LNCAP (cell line): ENCODE measurements around the gene XPO6.

Experiments
- TF ChIP-seq, protein P1 (sequence below): fragments of 450-650 bp; IDR thresholded peaks from 2 replicates; pipeline ENCODE4 v1.5.1; 2017; ENCODE audit warnings: mild to moderate bottlenecking

Gene XPO6

DNA sequence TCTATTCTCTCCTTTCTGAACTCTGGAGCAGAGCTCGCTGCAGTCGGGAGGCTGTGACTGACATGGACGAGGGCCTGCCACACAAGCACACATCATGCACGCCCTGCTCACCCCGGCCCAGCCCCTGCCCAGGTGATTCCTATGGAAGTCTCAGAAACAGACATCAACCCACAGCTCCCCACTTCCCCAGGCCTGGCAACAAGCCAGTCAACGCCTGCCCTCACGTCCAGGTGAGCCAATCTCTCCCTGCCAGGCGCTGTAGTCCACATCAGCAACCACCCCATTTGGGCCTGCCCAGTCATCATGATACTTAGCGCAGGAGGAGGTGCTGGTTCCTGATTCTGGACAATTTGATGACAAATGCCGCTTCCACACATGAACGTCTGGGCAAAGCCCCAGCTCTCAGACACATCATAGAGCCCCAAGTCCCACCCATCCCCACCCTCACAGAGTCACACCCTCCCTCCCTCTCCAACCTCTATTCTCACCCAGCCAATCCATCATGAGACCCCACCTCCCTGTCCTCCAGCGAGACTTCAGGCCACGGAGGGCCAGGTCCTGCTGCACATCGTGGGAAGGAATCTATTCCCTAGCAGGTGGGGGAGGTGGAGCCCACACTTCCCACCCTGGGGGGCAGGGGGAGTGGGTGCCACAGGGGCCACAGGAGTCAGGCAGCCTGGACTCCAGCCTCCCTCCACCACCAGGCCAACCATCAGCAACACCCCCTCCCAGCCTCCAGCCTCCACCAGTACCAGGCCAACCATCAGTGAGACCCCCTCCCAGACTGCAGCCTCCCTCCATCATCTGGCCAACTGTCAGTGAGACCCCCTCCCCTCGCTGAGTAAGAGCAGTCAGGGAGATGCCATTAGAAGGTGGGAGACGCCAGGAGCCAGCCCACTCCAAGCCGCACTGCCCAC lies 114.5 kb downstream of the XPO6 start:
- TF ChIP-seq, protein P1, sequence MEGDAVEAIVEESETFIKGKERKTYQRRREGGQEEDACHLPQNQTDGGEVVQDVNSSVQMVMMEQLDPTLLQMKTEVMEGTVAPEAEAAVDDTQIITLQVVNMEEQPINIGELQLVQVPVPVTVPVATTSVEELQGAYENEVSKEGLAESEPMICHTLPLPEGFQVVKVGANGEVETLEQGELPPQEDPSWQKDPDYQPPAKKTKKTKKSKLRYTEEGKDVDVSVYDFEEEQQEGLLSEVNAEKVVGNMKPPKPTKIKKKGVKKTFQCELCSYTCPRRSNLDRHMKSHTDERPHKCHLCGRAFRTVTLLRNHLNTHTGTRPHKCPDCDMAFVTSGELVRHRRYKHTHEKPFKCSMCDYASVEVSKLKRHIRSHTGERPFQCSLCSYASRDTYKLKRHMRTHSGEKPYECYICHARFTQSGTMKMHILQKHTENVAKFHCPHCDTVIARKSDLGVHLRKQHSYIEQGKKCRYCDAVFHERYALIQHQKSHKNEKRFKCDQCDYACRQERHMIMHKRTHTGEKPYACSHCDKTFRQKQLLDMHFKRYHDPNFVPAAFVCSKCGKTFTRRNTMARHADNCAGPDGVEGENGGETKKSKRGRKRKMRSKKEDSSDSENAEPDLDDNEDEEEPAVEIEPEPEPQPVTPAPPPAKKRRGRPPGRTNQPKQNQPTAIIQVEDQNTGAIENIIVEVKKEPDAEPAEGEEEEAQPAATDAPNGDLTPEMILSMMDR = no peak

DNA sequence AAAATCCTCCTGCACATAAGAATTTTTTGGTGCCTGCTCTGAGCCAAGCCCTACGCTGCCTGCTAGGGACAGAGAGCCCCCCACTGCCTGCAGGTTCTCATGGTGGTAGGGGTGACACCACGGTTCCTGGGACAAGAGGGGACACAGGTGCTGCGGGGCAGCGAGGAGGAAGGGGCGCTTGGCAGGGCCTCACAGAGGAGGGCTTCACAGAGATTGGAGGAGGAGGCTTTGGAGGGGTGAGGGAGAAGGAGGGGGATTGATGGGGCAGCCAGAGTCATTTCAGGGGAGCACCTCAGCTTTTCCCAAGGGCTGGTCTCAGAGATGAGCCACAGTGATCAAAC lies 118.4 kb downstream of the XPO6 start:
- TF ChIP-seq, protein P1 = no peak

DNA sequence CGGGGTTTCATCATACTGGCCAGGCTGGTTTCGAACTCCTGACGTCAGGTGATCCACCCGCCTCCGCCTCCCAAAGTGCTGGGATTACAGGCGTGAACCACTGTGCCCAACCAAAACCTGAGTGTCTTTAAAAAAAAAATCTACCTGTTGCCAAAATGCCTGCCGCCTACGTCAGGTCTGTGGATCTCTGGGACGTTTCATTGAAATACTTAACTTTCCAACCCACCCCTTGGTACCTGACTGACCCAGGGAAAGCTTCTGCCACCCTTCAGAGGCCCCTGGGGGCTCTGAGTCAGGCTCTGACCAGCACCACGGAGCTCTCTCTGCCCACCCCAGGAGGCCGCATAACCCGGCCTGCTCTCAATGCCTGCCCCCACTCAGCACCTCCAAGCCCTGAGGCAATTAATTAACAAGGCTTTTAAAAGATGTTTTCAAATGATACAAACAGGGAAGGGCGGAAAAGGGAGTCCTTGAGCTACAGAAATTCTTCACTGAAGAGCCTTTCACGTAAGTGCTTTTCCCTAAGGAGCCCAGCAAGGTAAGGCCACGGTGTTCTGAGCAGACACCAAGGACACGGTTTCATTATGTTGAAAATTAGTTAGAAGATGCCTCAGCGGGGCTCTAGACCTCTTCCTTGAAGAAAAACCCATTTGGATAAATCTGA lies 118.9 kb downstream of the XPO6 start:
- TF ChIP-seq, protein P1 = no peak

DNA sequence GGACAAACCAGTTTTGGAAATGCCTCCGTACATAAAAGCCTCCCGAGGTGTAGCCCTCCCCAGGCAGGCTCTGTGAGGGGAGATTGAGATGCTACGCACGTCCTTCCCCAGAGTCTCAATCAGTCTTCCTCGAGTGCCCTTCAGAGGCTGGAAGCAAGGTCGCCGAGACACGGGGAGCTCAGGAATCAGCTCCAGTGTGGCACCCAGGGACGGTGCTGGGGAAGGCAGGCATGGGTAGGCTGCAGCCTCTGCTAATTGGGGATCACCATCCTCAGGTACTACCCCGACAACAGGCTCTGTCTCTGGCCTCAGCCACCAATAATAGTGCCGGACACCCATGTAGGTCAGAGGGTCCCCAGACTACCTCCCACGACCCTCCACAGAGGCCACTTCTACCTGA lies 120.1 kb downstream of the XPO6 start:
- TF ChIP-seq, protein P1 = no peak

DNA sequence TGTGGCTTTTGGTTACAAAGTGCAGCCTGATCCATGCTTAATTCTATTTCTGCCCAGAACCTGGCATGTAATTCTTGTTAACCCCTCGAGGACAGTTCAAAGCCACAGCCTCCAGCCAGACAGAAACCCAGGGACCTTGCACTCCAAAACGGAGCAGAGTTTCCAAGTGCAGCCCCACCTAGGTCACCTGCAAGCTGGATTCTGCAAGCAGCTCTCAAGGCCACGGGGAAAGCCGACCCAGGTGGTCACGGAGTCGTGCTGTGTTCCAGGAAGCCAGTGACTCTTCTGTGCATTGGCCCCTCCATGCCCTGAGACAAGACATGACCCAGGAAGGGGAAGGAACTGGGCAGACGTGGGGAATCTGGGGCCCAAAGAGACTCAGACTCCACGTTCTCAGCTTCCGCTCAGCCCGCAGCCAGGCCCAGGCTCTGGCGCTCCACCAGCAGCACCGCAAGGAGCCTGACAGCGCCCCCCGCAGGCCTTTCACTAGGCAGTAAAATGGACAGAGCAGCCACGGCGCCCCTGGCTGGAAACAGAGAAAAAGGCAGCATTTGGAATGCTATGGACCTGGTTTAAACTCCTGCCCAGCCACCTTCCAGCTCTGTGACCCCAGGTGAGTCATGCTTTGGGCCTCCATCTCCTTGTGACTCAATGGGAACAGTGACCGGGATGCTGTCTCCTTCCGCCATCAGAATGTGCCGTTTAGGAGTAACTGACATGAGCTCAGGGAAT lies 121.0 kb downstream of the XPO6 start:
- TF ChIP-seq, protein P1 = peak; percentile 33; the same call in 1 of the 2 replicates

DNA sequence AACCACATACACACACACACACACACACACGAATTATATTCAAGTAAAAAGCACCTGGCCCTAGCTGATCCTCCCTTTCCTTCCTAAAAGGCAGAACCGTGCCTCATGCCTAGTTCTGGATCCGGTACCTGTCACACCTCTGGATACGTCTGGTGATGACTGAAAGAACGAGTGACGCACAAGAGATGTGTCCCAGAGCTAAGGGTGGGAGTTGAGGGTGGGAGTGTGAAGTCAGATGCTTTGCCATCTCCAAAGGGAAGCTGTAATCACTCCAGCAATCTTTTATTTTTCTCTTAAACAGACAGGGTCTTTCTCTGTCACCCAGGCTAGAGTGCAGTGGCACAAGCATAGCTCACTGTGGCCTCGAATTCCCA lies 121.8 kb downstream of the XPO6 start:
- TF ChIP-seq, protein P1 = no peak

DNA sequence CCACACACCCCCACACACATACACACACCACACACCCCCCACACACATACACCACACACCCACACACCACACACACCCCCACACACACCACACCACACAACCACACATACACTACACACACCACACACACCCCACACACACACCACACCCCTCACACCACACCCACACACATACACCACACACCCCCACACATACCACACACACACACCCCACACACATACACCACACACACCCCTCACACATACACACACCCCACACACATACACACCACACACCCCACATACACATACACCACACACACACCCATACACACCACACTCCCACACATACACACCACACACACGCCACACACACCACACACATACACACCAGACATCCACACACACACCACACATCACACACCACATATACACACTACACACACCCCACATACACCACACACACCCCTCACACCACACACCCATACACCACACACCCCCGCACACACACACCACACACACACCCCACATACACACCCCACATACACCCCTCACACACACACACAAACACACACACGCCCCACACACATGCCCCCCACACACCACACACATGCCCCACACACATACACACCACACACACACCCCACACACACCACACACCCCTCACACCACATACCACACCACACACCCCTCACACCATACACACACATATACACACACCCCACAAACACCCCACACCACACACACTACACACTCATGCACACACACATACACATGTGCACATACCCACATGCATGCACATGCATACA lies 122.4 kb downstream of the XPO6 start:
- TF ChIP-seq, protein P1 = no peak
